ENCODE data around the gene CEP19.

The CEP19 gene

DNA sequence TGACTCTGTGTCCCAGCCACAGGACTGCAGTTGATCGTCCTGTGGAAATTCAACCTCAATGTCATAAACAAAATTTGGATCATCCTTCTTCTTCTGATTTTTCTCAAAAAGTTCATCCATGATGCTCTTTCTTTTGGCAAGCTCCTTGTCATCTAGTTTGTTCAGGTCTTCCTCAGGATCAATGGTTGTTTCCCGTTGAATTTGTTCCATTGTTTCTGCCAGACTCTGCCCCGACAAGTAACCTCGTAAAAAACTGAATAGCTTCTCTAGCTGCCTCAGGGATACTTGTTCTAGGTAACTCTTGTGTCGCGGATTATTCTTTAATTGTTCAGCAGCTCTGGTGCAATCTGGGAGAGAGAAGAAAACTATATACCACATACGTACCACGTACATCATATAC is 4.5 kb downstream of the CEP19 start:
- DNase-seq, result no peak

DNA sequence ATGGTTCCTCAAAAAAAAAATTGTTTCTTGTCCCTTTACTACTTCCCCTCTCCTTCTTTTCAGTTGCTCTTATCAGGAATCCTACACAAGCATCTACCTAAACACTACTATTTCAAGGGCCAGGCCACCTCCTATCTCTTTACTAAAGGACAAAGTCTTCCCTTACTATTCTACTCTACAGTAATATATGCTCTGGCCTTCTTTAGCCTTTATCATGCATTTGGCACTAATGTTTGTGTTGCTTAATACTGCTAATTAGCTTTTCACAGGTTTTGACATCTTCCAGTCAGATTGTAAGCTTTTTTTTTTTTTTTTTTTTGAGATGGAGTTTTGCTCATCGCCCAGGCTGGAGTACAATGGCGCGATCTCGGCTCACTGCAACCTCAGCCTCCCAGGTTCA is 5.3 kb downstream of the CEP19 start:
- no peak for DNase-seq

DNA sequence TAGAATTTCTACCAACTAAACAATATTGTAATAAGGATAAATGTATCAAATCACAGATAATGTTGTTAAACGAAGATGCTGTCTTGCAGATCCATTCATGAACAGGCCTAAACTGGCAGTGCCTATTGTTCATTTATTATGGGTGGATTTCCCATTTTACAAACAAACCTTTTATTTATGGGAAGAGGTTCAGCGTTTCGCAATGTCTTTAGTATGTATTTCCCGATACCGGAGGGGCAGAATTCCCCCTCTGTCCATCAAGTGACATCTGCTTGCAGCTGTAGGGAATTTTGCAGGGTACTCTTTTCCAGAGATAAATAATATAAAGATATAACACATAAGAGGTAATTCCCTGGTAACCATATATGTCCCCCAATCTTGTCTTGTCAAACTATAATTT is 5.7 kb downstream of the CEP19 start:
- DNase-seq, result no peak

DNA sequence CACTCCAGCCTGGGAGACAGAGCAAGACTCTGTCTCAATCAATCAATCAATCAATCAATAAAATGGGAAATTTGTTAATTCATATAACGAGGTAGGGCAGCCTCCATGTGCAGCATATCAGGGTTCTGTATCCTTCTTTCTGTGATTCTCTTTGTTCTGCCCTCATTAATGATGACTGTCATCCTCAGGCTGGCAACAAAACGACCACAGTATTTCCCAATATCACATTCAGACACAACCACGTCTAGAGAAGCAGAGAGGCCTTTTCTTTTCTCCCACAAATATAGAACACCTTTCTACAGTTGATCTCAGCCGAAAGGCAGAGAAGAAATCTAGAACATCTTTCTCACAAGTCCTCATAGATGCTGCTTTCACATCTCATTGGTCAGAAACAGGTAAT is 11.2 kb downstream of the CEP19 start:
- no peak for DNase-seq

DNA sequence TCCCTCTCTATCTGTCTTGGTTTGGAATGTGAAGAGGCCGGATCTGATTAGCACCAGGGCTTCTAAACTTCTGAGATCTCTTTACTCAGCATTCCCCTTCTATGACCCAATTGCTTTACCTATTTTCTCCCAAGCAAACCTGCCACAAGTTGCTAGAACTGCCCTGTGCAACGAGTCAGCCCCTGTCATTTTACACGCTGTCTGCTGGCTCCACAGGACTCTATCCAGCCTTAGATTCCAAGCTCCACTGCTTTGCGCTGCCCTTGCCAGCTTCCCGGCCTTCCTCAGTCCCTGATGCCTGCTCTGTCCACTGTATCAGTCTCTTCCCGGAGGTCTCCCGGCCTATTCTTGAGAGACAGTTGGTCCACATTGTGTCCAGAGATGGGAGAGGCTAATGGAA is 12.3 kb downstream of the CEP19 start:
- no peak for DNase-seq

DNA sequence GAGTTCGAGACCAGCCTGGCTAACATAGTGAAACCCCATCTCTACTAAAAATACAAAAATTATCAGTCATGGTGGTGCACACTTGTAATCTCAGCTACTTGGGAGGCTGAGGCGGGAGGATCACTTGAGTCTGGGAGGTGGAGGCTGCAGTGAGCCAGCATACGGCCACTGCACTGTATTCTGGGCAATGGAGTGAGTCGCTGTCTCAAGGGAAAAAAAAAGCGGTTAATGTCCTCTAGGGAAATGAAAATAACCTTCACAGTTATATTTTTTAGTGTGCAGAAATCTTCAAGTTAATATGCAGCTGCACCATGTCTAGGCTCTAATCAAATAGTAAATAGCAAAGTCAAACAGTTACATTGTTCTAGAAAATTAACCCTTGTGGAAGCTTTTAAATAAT is 14.8 kb downstream of the CEP19 start:
- DNase-seq, result no peak

DNA sequence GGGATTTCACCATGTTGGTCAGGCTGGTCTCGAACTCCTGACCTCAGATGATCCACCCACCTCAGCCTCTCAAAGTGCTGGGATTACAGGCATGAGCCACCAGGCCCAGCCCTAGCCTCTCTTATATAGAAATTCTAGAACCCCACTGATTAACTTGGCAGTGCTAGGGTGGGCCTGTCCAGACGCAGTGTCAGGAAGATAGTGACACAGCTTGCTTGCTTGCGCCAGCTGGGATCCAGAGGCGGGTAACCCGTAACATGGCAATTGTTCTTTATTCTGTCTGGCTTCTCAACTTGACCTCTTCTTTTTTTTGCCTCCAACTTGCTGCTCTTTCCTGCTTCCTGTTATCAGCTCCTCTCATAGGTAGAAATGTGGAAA is 16.2 kb downstream of the CEP19 start:
- DNase-seq, result no peak

DNA sequence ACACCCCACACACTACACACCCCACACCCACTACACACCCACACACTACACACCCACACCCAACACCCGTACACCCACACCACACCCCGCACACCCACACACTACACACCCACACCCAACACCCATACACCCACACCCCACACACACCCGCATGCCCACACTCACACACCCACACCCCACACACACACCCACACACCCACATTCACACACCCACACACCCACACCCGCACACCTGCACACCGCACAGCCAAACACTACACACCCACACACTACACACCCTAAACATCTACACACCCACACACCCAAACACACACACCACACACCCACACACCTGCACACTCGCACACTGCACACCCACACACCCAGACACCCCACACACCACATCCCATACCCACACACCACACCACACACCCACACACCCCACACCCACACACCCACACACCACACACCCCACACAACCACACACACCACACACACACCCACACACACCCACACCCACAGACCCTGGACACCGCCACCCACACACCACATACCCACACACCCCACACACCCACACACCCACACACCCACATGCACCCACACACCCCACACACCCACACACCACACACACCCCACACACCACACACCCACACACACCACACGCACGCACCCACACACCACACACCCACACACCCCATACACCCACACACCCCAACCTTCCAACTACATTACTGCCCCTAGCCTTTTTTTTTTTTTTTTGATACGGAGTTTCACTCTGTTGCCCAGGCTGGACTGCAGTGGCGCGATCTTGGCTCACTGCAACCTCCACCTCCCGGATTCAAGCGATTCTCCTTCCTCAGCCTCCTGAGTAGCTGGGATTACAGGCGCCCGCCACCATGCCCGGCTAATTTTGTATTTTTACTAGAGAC is 16.9 kb downstream of the CEP19 start:
- DNase-seq, result no peak

DNA sequence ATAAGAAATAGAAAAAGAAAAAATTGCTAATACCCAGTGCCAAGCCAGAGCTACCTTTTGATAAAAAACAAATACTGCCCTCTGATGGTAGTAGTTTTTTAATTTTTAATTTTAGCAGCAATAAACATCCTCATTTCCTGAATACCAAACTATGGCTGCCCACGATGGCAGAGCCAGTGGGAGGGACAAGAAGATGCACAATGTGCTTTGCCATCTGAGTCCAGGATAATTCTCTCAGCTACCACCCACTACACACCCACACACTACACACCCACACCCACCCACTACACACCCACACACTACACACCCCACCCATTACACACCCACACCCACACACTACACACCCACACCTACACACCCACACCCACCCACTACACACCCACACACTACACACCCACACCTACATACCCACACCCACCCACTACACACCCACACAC is 17.8 kb downstream of the CEP19 start:
- no peak for DNase-seq

DNA sequence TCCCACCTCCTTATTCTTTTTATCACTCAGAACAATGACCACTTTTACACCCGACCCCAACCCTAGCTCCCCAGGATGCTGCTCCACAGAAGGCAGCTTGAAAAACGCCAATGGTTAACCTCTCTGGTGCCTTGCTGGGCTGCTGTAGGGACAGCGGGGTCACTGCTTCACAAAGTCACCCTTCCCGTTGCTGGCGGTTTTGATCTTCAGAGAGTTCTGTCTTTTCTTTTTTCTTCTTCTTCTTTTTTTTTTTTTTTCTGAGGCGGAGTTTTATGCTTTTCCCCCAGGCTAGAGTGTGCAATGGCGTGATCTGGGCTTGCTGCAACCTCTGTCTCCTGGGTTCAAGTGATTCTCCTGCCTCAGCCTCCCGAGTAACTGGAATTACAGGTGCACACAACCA is 20.7 kb downstream of the CEP19 start:
- no peak for DNase-seq

DNA sequence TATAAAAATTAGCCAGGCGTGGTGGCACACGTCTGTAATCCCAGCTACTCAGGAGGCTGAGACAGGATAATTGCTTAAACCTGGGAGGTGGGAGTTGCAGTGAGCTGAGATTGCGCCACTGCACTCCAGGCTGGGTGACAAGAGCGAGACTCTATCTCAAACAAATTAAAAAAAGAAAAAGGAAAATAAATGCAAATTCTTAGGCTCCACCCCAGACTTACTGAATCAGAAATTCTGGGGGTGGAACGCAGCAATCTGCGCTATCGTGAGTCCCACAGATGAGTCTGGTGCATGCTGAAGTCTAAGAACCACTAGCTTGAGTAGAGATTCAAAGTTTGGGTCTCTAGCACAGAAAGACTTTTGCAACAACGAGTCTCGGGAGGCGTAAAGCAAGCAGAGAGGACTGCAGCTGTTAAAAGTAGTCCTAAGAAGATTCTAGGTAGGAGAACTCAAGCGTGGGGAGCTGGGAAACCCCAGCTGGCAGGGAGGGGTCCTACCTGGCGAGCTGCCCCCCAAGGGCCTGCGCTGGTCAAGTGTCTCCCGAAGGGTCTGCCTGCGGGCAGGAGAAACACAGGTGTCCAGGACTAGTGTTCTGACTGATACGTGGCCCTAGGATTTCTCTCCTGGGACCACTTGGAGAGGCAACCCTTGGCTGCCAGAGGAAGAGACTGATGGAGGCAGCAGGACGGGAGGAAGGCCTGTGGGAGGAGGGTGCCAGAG is 21.9 kb downstream of the CEP19 start:
- DNase-seq, result no peak

DNA sequence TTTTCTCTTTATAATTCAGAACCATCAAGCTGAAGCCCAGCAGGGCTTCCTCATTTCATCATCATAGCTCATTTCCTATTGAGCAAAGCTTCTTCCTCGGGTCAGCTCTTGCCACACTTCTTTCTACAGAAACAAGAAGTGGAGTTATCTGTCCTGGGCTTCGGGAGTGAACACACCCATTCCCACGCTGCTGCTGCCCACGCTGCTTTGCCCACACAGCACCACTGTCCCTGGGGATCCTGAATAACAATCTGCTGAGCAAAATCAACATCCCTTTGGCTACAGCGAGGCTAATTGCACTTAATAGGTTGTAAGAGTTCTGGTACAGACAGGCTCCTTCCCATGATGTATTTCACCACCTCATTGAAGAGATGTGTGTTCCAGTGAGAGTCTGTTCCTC is 23.7 kb downstream of the CEP19 start:
- DNase-seq, result no peak

DNA sequence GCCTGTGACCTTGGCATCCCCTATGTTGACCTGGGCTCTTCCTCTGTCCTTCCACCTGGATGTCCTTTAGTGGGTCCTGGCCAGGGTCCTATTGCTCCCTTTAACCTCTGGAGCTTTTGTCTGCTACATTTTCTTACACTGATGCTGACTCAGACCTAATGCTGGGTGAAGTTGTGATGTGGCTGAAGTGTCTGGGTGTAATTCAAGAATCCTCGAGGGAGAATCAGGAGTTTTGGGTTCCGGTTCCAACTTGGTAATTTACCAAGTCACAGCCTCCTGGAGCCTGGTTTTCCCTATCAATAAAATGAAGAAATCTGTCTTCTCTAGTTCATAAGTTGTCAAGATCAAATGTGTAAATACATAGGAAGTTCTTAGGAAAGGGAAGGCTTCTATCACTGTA is 25.6 kb downstream of the CEP19 start:
- no peak for DNase-seq

DNA sequence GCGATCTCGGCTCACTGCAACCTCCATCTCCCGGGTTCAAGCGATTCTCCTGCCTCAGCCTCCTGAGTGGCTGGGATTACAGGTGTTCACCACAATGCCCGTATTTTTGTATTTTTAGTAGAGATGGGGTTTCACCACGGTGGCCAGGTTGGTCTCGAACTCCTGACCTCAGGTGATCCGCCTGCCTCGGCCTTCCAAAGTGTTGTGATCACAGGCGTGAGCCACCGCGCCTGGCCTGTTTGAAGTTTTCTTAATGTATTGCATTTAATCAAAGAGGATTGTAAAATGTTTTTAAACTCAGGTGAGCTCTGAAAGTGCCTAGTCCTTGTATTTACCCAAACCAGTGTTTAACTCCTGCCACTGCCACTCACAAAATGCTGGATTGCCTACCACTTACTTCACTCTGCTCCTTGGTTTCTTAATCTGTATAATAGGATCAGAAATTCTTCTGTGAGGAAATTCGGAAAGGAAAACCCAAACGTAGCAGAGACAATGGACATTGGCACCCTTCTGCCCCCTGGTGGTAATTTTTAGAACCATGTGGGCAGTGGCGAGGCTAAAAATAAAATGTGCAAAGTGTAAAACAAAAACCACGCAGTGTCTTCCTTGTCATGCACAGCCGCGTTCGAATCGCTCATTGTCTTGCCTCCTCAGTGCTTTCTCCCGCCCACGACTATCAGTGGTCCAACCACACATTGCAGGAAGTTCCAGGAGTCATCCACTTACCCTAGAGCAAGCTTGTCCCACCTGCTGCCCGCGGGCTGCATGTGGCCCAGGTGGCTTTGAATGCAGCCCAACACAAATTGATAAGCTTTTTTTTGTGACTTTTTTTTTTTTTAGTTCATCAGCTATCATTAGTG is 27.3 kb downstream of the CEP19 start:
- peak; percentile 97 for DNase-seq

DNA sequence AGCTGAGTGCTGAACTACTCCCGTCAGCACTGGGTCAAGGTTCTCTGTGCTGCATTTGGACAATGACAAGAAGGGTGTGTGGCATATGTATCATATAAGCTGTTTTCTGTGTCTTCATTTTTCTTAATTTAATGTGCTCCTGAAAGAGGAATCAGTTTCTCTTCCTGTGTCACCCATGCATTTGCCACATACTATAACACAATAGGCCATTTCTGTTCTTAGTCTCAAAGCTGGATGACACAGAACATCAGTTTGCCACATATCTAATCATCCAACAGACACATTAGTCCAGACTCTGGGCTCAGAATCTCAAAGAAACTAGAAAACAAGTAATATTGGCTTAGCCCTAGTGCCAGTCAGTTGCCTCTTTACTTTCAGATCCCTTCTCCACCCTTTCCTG is 34.1 kb downstream of the CEP19 start:
- no peak for DNase-seq

DNA sequence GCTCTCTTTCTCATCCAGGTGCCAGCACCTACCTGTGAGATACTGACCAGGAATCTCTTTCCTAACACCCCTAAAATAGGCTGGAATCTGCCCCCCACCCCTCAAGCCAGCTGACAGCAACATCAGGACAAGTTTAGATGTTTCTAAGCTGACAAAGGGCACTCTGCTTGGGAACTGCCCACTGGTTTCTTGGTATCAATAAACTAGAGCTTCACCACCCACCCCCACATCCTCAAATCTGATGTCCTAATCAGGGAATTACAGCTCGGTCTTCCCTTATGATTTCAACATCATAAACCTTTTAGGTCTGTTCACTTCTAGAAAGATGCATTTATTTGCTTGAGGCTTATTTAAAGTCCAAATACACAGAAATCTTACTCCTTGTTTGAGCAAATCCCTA is 34.7 kb downstream of the CEP19 start:
- no peak for DNase-seq

DNA sequence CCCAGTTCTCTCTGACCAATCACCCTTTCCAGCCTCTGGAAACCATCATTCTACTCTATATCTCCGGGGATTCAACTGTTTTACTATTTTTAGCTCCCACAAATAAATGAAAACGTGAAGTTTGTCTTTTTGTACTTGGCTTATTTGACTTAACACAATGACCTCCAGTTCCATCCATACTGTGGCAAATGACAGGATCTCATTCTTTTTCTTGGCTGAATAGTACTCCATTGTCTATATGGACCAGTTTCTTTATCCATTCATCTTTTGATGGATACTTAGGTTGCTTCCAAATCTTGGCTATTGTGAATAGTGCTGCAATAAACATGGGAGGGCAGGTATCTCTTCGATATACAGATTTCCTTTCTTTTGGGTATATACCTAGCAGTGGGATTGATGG is 38.4 kb downstream of the CEP19 start:
- no peak for DNase-seq

DNA sequence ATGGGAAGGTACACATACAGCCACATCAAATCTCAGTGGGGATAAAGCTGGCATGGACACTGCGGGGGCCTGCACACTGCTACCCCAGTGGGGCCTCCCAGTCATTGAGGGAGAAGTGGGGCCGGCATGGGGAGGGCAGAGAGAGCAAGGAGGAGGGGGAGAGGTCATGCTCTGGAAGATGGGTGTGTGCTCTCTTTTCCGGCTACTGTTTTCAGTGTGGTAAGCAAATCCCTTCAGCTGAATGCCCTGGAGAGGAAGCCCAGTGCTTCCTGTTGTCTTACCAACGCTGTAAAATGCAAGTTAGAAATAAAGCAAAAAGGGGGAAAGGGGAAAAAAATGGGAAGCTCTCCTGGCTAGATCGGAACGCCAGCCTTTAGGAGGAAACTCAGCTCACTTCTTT is 41.7 kb downstream of the CEP19 start:
- no peak for DNase-seq

DNA sequence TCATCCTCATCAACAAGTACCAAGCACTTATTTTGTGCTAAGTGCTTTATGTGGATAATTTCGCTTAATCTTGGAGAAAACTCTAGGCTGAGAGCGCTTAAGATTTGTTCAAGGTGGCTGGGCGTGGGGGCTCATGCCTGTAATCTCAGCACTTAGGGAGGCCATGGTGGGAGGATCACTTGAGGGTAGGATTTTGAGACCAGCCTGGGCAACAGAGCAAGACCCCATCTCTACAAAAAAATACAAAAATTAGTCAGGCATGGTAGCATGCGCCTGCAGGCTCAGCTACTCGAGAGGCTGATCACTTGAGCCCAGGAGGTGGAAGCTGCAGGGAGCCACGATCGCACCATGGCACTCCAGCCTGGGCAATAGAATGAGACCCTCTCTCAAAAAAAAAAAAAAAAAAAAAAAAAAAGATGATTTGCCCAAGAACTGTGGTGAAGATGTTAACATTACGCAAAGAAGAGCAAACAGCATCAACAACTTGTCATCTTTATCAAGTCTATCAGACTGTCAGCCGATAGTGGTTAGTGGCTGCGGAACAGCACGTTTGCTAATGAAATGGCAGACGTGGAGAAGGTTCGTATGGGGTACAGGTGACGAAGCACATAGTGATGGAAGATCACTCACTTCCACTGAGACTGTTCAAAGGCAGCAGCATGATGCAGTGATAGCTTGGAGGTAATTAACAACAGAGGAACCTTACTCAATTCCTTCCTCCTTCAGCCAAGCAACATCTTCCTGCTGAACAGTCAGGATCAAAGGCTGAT is 44.8 kb downstream of the CEP19 start:
- DNase-seq, result peak; percentile 35

DNA sequence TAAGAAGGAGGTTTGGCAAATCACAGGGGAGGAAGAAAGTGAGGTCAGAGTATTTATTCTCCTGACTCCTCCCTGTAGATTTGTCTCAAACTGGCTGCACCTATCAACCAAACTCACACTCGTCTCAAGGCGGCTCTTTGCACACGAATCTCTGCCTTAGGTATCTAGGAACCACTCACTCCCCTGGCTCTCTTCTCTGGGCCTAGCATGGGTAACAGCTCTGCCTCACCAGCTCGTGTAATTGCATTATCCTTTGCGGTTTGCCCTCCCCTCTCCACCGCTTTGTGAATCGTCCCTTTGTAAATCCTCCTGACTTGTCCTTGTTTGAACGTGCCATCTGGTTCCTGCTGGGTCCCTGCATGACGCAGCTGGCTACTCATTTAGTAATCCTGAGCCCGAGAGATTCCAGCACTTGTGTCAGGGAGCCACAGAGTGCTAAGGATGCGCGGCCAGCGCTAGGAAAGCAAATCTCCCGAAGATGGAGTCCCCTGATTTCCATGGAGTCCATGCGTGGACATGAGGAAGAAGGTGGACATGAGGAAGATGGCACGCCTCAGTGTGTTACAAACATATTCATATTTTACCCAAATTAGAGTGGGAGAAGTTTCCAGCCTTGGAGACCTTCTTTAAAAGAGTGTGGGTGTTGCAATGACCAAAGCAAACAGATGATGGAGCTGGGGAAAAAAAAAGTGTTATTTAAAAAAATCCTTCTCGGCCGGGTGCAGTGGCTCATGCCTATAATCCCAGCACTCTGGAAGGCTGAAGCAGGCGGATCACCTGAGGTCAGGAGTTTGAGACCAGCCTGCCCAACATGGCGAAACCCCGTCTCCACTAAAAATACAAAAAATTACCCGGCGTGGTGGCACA is 45.8 kb downstream of the CEP19 start:
- peak; percentile 100 for DNase-seq

DNA sequence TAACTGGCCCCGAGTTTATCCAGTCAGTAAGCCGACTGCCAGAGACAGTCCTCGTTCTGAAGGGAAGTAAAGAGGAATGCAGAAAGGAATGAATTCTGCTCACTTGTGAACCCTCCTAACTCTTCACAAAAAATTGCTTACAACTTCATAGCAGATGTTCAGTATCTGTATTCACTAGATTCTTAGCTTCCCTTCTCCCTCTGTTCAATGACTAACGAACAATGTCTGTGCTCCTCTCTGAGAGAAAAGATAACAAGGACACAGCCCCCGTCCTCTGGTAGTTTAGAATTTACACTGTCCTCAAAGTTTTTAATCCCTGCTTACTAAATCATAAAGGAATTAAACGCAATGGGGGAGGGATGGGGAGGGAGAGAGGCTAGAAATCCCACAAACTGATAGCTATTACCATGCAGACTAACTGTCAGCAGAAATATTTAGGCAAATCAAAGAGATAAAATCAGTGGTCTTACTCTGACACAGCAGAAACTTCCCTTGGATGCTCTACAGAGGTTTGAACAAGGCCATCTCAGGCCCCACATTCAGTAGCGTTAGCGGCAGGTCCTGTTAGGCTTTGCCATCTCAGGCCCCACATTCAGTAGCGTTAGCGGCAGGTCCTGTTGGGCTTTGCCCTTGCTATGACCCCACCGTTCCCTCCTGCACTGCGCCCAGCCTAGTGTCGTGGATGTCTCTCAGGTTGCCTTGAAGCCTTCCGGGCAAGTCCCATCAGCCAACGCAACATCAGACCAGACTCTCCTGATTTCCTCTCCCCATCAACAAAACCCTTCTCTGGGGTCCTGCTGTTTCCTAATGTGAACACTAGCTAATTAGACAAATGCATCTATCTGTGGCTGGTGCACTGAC is 49.1 kb downstream of the CEP19 start:
- DNase-seq, result peak; percentile 69
